WTC11 (cell line): ENCODE measurements around the gene TMPRSS11D. TPM values are rescaled to one million over a fixed set of nuclear protein-coding genes. Genes with fewer than 3 reads are reported as not detected.

ENCODE experiments used
- ATAC-seq: fragments of 200-7000 bp; cut with Tn5 transposase; 2 replicates; pipeline ENCODE4 v1.10.0; 2021; ENCODE audit warnings: mild to moderate bottlenecking, moderate library complexity
- CTCF ChIA-PET: fragments of 300-600 bp; sonication (Branson Sonifier 250); formaldehyde crosslinking; loops from one replicate; lab custom pipeline; 2021; ENCODE audit warnings: antibody characterized with exemption; lab: Charles Lee
- POLR2A ChIA-PET: fragments of 350-600 bp; sonication (Branson Sonifier 250); formaldehyde crosslinking; loops from one replicate; lab custom pipeline; 2021; ENCODE audit warnings: antibody characterized with exemption; lab: Charles Lee
- DNase-seq: peaks from one replicate; pipeline ENCODE4 v3.0.0; 2021; ENCODE audit warnings: low spot score
- H3K27ac Mint-ChIP-seq: 2 replicates; pipeline ENCODE4 v1.8.0; 2021; ENCODE audit warnings: mixed read lengths
- H3K27me3 Mint-ChIP-seq: 2 replicates; pipeline ENCODE4 v1.8.0; 2021; ENCODE audit warnings: low read depth, mild to moderate bottlenecking, moderate library complexity, mixed read lengths
- H3K36me3 Mint-ChIP-seq: 2 replicates; pipeline ENCODE4 v1.8.0; 2021; ENCODE audit warnings: mixed read lengths
- H3K4me1 Mint-ChIP-seq: 2 replicates; pipeline ENCODE4 v1.8.0; 2022; ENCODE audit warnings: mixed read lengths
- H3K4me3 Mint-ChIP-seq: 2 replicates; pipeline ENCODE4 v1.8.0; 2021; ENCODE audit warnings: mild to moderate bottlenecking, moderate library complexity, mixed read lengths
- H3K9me3 Mint-ChIP-seq: 2 replicates; pipeline ENCODE4 v1.8.0; 2021; ENCODE audit warnings: mixed read lengths
- CREB1 ChIP-seq: sonication (generic); formaldehyde crosslinking; IDR thresholded peaks from 2 replicates; pipeline ENCODE4 v1.8.0; 2023; ENCODE audit warnings: mild to moderate bottlenecking, missing genetic modification reagents
- E2F1 ChIP-seq: sonication (generic); formaldehyde crosslinking; IDR thresholded peaks from 2 replicates; pipeline ENCODE4 v1.8.0; 2022; ENCODE audit warnings: mild to moderate bottlenecking, missing genetic modification reagents
- EMX1 ChIP-seq: fragments of 250-450 bp; sonication (Bioruptor Pico); IDR thresholded peaks from 2 replicates; pipeline ENCODE4 v1.8.0; 2021; ENCODE audit warnings: mild to moderate bottlenecking
- ERG ChIP-seq: fragments of 250-450 bp; sonication (Bioruptor Pico); IDR thresholded peaks from 2 replicates; pipeline ENCODE4 v1.8.0; 2021; ENCODE audit warnings: mild to moderate bottlenecking
- FOXP1 ChIP-seq: sonication (generic); formaldehyde crosslinking; IDR thresholded peaks from 2 replicates; pipeline ENCODE4 v1.8.0; 2022; ENCODE audit warnings: missing genetic modification reagents, mild to moderate bottlenecking, moderate library complexity, borderline replicate concordance
- FOXP4 ChIP-seq: sonication (generic); formaldehyde crosslinking; IDR thresholded peaks from 2 replicates; pipeline ENCODE4 v1.8.0; 2022; ENCODE audit warnings: mild to moderate bottlenecking, missing genetic modification reagents
- MAX ChIP-seq: sonication (generic); formaldehyde crosslinking; IDR thresholded peaks from 2 replicates; pipeline ENCODE4 v1.8.0; 2022; ENCODE audit warnings: mild to moderate bottlenecking, missing genetic modification reagents
- NFE2L1 ChIP-seq: sonication (generic); formaldehyde crosslinking; IDR thresholded peaks from 2 replicates; pipeline ENCODE4 v1.8.1; 2023; ENCODE audit warnings: missing genetic modification reagents
- PRDM15 ChIP-seq: sonication (generic); formaldehyde crosslinking; IDR thresholded peaks from 2 replicates; pipeline ENCODE4 v1.8.0; 2022; ENCODE audit warnings: missing genetic modification reagents
- SOX15 ChIP-seq: fragments of 250-450 bp; sonication (Bioruptor Pico); IDR thresholded peaks from 2 replicates; pipeline ENCODE4 v1.9.0; 2021; ENCODE audit warnings: mild to moderate bottlenecking
- TEAD4 ChIP-seq: sonication (generic); formaldehyde crosslinking; IDR thresholded peaks from 2 replicates; pipeline ENCODE4 v1.8.0; 2022; ENCODE audit warnings: mild to moderate bottlenecking, missing genetic modification reagents
- ZNF219 ChIP-seq: sonication (generic); formaldehyde crosslinking; IDR thresholded peaks from 2 replicates; pipeline ENCODE4 v1.8.0; 2023; ENCODE audit warnings: missing genetic modification reagents, mild to moderate bottlenecking, borderline replicate concordance
- ZNF263 ChIP-seq: sonication (generic); formaldehyde crosslinking; IDR thresholded peaks from 2 replicates; pipeline ENCODE4 v1.8.1; 2022; ENCODE audit warnings: low read depth, mild to moderate bottlenecking, moderate library complexity, missing genetic modification reagents
- ZNF671 ChIP-seq: fragments of 250-450 bp; sonication (Bioruptor Pico); IDR thresholded peaks from 2 replicates; pipeline ENCODE4 v1.8.0; 2021; ENCODE audit warnings: mild to moderate bottlenecking
- total RNA-seq: library from RNA; stranded (reverse); gene quantifications from 3 replicates; pipeline ENCODE4 v1.2.3, GENCODE V29; 2021

The TMPRSS11D gene
- total RNA-seq, 1 experiment from 2014 or later: not detected

- TF ChIP-seq ERG (no peak), SOX15 (CRISPR knock-in tag) (no peak), CREB1 (CRISPR knock-in tag) (no peak), MAX (CRISPR knock-in tag) (no peak), ZNF219 (no peak)
These were observed 30.5 kb downstream of the TMPRSS11D start (continued) for GRCh38 chr4:67853336-67853735.

- peaks cover 1% of the 10 kb centered on the region; the same call in 1 of the 2 replicates for H3K9me3 Mint-ChIP-seq
- CTCF ChIA-PET: no interaction called here
These were observed 62.9 kb downstream of the TMPRSS11D start for GRCh38 chr4:67820903-67821302.

GRCh38 chr4:67810011-67810410, 73.8 kb downstream of the TMPRSS11D start:
- Mint-ChIP-seq H3K4me1 (peaks cover 4% of the 10 kb centered on the region), H3K27ac (no peak overlapping the region), H3K4me3 (no peak overlapping the region), H3K36me3 (no peaks in the 10 kb centered on the region), H3K9me3 (peaks cover 12% of the 10 kb centered on the region), H3K27me3 (no peaks in the 10 kb centered on the region; the same call in 1 of the 2 replicates)
- ChIA-PET CTCF (interaction anchor here (0.9 to 1.0 kb wide), 2 partner anchors 63 to 86 kb away, joined by 3 to 4 read pairs; no protein-coding TSS in a partner anchor), POLR2A (no interaction called here)
- TF ChIP-seq E2F1 (CRISPR knock-in tag): no peak
- no peak for TF ChIP-seq SOX15 (CRISPR knock-in tag)
- TF ChIP-seq FOXP1 (CRISPR knock-in tag): no peak
- TF ChIP-seq TEAD4 (CRISPR knock-in tag): no peak
- no peak for TF ChIP-seq NFE2L1
- TF ChIP-seq ERG: no peak
- TF ChIP-seq PRDM15: no peak
- no peak for DNase-seq
- ATAC-seq: no peak

More at GRCh38 chr4:67820903-67821302, 62.9 kb downstream of the TMPRSS11D start:
- POLR2A ChIA-PET: no interaction called here
- H3K36me3 Mint-ChIP-seq: no peaks in the 10 kb centered on the region
- no peaks in the 10 kb centered on the region for H3K27me3 Mint-ChIP-seq
- peaks cover 10% of the 10 kb centered on the region for H3K4me1 Mint-ChIP-seq
- no peak for TF ChIP-seq ZNF263 (CRISPR knock-in tag)
- TF ChIP-seq FOXP4 (CRISPR knock-in tag): no peak
- TF ChIP-seq EMX1 (CRISPR knock-in tag): no peak
- TF ChIP-seq ZNF671 (CRISPR knock-in tag): no peak
- H3K4me3 Mint-ChIP-seq: no peak overlapping the region
- DNase-seq (no peak), ATAC-seq (no peak)
- H3K27ac Mint-ChIP-seq: no peak overlapping the region
